MCF 10A (cell line): ENCODE measurements around the gene IMMP2L. TPM values are rescaled to one million over a fixed set of nuclear protein-coding genes. Genes with fewer than 3 reads are reported as not detected.

Experiments
- BruUV-seq: library from RNA; stranded (reverse); fragments of 400-500 nt; replicated peaks from 2 replicates; lab custom pipeline; 2021; lab: Mats Ljungman, UMichigan
- CTCF ChIA-PET: fragments of 300-600 bp; sonication (Branson Sonifier 250); formaldehyde crosslinking; extraction: SDS; loops from one replicate; lab custom pipeline; 2021; ENCODE audit warnings: antibody characterized with exemption, inconsistent platforms; lab: Yijun Ruan, JAX
- POLR2A ChIA-PET: fragments of 300-600, 350-650 bp; sonication (Branson Sonifier 250); formaldehyde crosslinking; extraction: SDS; loops from one replicate; lab custom pipeline; 2020; ENCODE audit warnings: antibody characterized with exemption, inconsistent platforms; lab: Yijun Ruan, JAX
- DNase-seq: peaks from one replicate; pipeline ENCODE4 v3.0.0-alpha.2; 2018; ENCODE audit not compliant: unreplicated experiment
- H3K27ac Mint-ChIP-seq: one replicate; pipeline ENCODE4 v1.8.0; 2022; ENCODE audit warnings: mild to moderate bottlenecking, low read depth, mixed read lengths; ENCODE audit not compliant: unreplicated experiment
- H3K27me3 Mint-ChIP-seq: one replicate; pipeline ENCODE4 v1.8.0; 2022; ENCODE audit warnings: mixed read lengths; ENCODE audit not compliant: insufficient read depth, unreplicated experiment
- H3K36me3 Mint-ChIP-seq: one replicate; pipeline ENCODE4 v1.8.0; 2022; ENCODE audit warnings: mild to moderate bottlenecking, moderate library complexity, mixed read lengths; ENCODE audit not compliant: insufficient read depth, unreplicated experiment
- H3K4me1 Mint-ChIP-seq: one replicate; pipeline ENCODE4 v1.8.0; 2022; ENCODE audit warnings: mixed read lengths; ENCODE audit not compliant: insufficient read depth, unreplicated experiment
- H3K4me3 Mint-ChIP-seq: one replicate; pipeline ENCODE4 v1.8.0; 2022; ENCODE audit warnings: mild to moderate bottlenecking, moderate library complexity, mixed read lengths; ENCODE audit not compliant: unreplicated experiment
- H3K9me3 Mint-ChIP-seq: one replicate; pipeline ENCODE4 v1.8.0; 2022; ENCODE audit warnings: mixed read lengths; ENCODE audit not compliant: unreplicated experiment
- CTCF ChIP-seq: fragments of 200-600 bp; IDR thresholded peaks from one replicate; pipeline ENCODE4 v1.8.0; 2022; ENCODE audit warnings: antibody characterized with exemption, mild to moderate bottlenecking; ENCODE audit not compliant: unreplicated experiment
- intact Hi-C: fragments of 100-400 bp; cut with micrococcal nuclease; formaldehyde crosslinking; loops from 2 replicates; pipeline ENCODE4 v1.14.1; 2022
- total RNA-seq: library from RNA; stranded (reverse); gene quantifications from 2 replicates; pipeline ENCODE4 v1.2.3, GENCODE V29; 2022

IMMP2L gene
- total RNA-seq, 1 experiment from 2014 or later: 23.7 TPM

- Mint-ChIP-seq H3K4me3 (no peak overlapping the region), H3K27me3 (no peaks in the 10 kb centered on the region), H3K9me3 (no peaks in the 10 kb centered on the region), H3K27ac (no peak overlapping the region), H3K4me1 (no peaks in the 10 kb centered on the region), H3K36me3 (no peaks in the 10 kb centered on the region)
- no peak for TF ChIP-seq CTCF
- intact Hi-C loops: no loop called here
- POLR2A ChIA-PET: interaction anchor here (1.3 kb wide), 1 partner anchor 12 kb away, joined by 3 read pairs; no protein-coding TSS in a partner anchor
- no peak for DNase-seq
- CTCF ChIA-PET: no interaction called here
- no TSS peak for BruUV-seq
Measured at GRCh38 chr7:110868458-110868857, 693.8 kb downstream of the IMMP2L start.

GRCh38 chr7:110867771-110868170, 694.5 kb downstream of the IMMP2L start:
- Mint-ChIP-seq H3K4me3 (no peak overlapping the region), H3K9me3 (no peaks in the 10 kb centered on the region), H3K27ac (no peak overlapping the region), H3K27me3 (no peaks in the 10 kb centered on the region), H3K4me1 (no peaks in the 10 kb centered on the region), H3K36me3 (no peaks in the 10 kb centered on the region)
- DNase-seq: no peak
- ChIA-PET CTCF (interaction anchor here (0.5 kb wide), 1 partner anchor 304 kb away, joined by 5 read pairs; no protein-coding TSS in a partner anchor), POLR2A (no interaction called here)
- BruUV-seq: no TSS peak
- no peak for TF ChIP-seq CTCF
- intact Hi-C loops: no loop called here

GRCh38 chr7:110863258-110863657, 699.0 kb downstream of the IMMP2L start:
- BruUV-seq: no TSS peak
- no peak overlapping the region for H3K27ac Mint-ChIP-seq
- TF ChIP-seq CTCF: no peak
- intact Hi-C loops: no loop called here
- H3K36me3 Mint-ChIP-seq: no peaks in the 10 kb centered on the region
- ChIA-PET CTCF (no interaction called here), POLR2A (no interaction called here)
- DNase-seq: no peak
- no peaks in the 10 kb centered on the region for H3K4me1 Mint-ChIP-seq
- no peaks in the 10 kb centered on the region for H3K27me3 Mint-ChIP-seq
- no peaks in the 10 kb centered on the region for H3K9me3 Mint-ChIP-seq
- H3K4me3 Mint-ChIP-seq: no peak overlapping the region

GRCh38 chr7:110861163-110861562, 701.1 kb downstream of the IMMP2L start:
- DNase-seq: peak; percentile 8
- H3K9me3 Mint-ChIP-seq: no peaks in the 10 kb centered on the region
- H3K4me1 Mint-ChIP-seq: no peaks in the 10 kb centered on the region
- intact Hi-C loops: no loop called here
- ChIA-PET CTCF (interaction anchor here (0.7 kb wide), 1 partner anchor 33 kb away, joined by 4 read pairs; no protein-coding TSS in a partner anchor), POLR2A (no interaction called here)
- no peak overlapping the region for H3K4me3 Mint-ChIP-seq
- no peak for TF ChIP-seq CTCF
- H3K27ac Mint-ChIP-seq: no peak overlapping the region
- BruUV-seq: no TSS peak
- no peaks in the 10 kb centered on the region for H3K36me3 Mint-ChIP-seq
- H3K27me3 Mint-ChIP-seq: no peaks in the 10 kb centered on the region
